ENCODE measurements around the gene PSMG3.

- TF ChIP-seq REST (IDR thresholded peaks at IDR 0.05; ENCODE audit: insufficient read depth in 1 of 2, low read depth in 2 of 2, low read length in 2 of 2) (no peak), FOXP2 (optimal IDR thresholded peaks at IDR 0.05; ENCODE audit: borderline replicate concordance, extremely low read depth, extremely low read length, insufficient read depth) (no peak), TAF1 (IDR thresholded peaks at IDR 0.05; ENCODE audit: borderline replicate concordance, insufficient read depth, low read length) (no peak; the same call in 1 of the 2 replicates), POLR2AphosphoS5 (IDR thresholded peaks at IDR 0.05; ENCODE audit: low read depth, low read length) (no peak)
Observed at GRCh38 chr7:1532456-1533254, 37.2 kb downstream of the PSMG3 start.
